B cell (primary cell): ENCODE results near the gene CFAP20DC. TPM values are rescaled to one million over a fixed set of nuclear protein-coding genes. Genes with fewer than 3 reads are reported as not detected.

Experiments
- ATAC-seq: fragments of 200-7000 bp; cut with Tn5 transposase; one replicate; pipeline ENCODE4 v1.10.0; 2021; ENCODE audit warnings: low read depth, mild to moderate bottlenecking, moderate number of reproducible peaks, moderate library complexity
- CTCF ChIA-PET: fragments of 350-600 bp; sonication (Branson Sonifier 250); formaldehyde crosslinking; loops from one replicate; lab custom pipeline; 2021; ENCODE audit warnings: antibody characterized with exemption, inconsistent platforms; lab: Charles Lee
- POLR2A ChIA-PET: fragments of 350-600 bp; sonication (Branson Sonifier 250); formaldehyde crosslinking; loops from one replicate; lab custom pipeline; 2021; ENCODE audit warnings: antibody characterized with exemption; lab: Charles Lee
- DNase-seq: peaks from one replicate; pipeline ENCODE4 v3.0.0; 2013
- H2AFZ ChIP-seq: 2 replicates; pipeline ENCODE4 v1.6.1; 2012; ENCODE audit warnings: mild to moderate bottlenecking, low read depth, low read length; ENCODE audit not compliant: insufficient read depth, poor library complexity, severe bottlenecking
- H3K27ac ChIP-seq, 2 donors: 1 replicate in 1 of 2; 2 replicates in 1 of 2; pipeline ENCODE4 v1.5.1; 2012 to 2013; ENCODE audit warnings: low read length in 2 of 2, mild to moderate bottlenecking in 2 of 2, moderate library complexity in 1 of 2
- H3K27me3 ChIP-seq, 4 experiments: fragments of 200-600 bp in 1 of 4; sonication (generic) in 1 of 4; replicated peaks in 1 of 4; 1 replicate in 2 of 4; 2 replicates in 2 of 4; pipeline versions ENCODE4 v1.6.1 to v1.7.0; 2013 to 2016; ENCODE audit warnings: low read length in 3 of 4, mild to moderate bottlenecking in 2 of 4, mixed read lengths in 1 of 4, moderate library complexity in 1 of 4; ENCODE audit not compliant: insufficient read depth in 4 of 4, control insufficient read depth in 3 of 4; ENCODE audit errors: control extremely low read depth in 1 of 4
- H3K36me3 ChIP-seq, 2 experiments: replicated peaks in 1 of 2; 1 replicate in 1 of 2; 2 replicates in 1 of 2; pipeline versions ENCODE4 v1.6.1 to v1.7.1; 2013; ENCODE audit warnings: low read length in 1 of 2; ENCODE audit not compliant: insufficient read depth in 2 of 2, control insufficient read depth in 1 of 2; ENCODE audit errors: control extremely low read depth in 1 of 2, extremely low read depth in 1 of 2
- H3K4me1 ChIP-seq, 2 donors: fragments of 200-600 bp in 1 of 2; sonication (generic) in 1 of 2; 1 replicate in 1 of 2; 2 replicates in 1 of 2; pipeline versions ENCODE4 v1.5.1 to v1.6.1; 2013 to 2017; ENCODE audit warnings: low read length in 2 of 2; ENCODE audit not compliant: control insufficient read depth in 2 of 2, insufficient read depth in 2 of 2
- H3K4me2 ChIP-seq: replicated peaks from 2 replicates; pipeline ENCODE3; 2012; ENCODE audit warnings: mild to moderate bottlenecking, low read depth, low read length; ENCODE audit not compliant: poor library complexity, severe bottlenecking
- H3K4me3 ChIP-seq, 5 experiments: fragments of 200-600 bp in 1 of 5; sonication (generic) in 1 of 5; 1 replicate in 3 of 5; 2 replicates in 2 of 5; pipeline versions ENCODE4 v1.5.1 to v1.7.0; 2011 to 2016; ENCODE audit warnings: low read length in 4 of 5, mild to moderate bottlenecking in 4 of 5, low read depth in 2 of 5, control low read depth in 1 of 5, moderate library complexity in 1 of 5; ENCODE audit not compliant: insufficient read depth in 1 of 5; ENCODE audit errors: control extremely low read depth in 1 of 5, extremely low read depth in 1 of 5
- H3K79me2 ChIP-seq: fragments of 200-600 bp; sonication (generic); one replicate; pipeline ENCODE4 v1.6.0; 2016; ENCODE audit warnings: low read length; ENCODE audit not compliant: control insufficient read depth, insufficient read depth
- H3K9ac ChIP-seq: fragments of 200-600 bp; sonication (generic); 2 replicates; pipeline ENCODE4 v1.6.1; 2017; ENCODE audit warnings: mild to moderate bottlenecking, low read length, moderate library complexity
- H3K9me3 ChIP-seq, 3 donors: one replicate each; pipeline versions ENCODE4 v1.6.1 to v1.7.1; 2013; ENCODE audit warnings: low read length in 2 of 3; ENCODE audit not compliant: control insufficient read depth in 2 of 3, insufficient read depth in 1 of 3; ENCODE audit errors: control extremely low read depth in 1 of 3
- H4K20me1 ChIP-seq: 2 replicates; pipeline ENCODE4 v1.6.0; 2012; ENCODE audit warnings: mild to moderate bottlenecking, low read length; ENCODE audit not compliant: insufficient read depth, control insufficient read depth, poor library complexity, severe bottlenecking
- H3K27ac Mint-ChIP-seq: one replicate; pipeline ENCODE4 v1.8.0; 2021; ENCODE audit warnings: mixed read lengths
- H3K27me3 Mint-ChIP-seq: one replicate; pipeline ENCODE4 v1.8.0; 2021; ENCODE audit warnings: mixed read lengths
- H3K4me1 Mint-ChIP-seq: one replicate; pipeline ENCODE4 v1.8.0; 2021; ENCODE audit warnings: mixed read lengths
- H3K4me3 Mint-ChIP-seq: one replicate; pipeline ENCODE4 v1.8.0; 2021; ENCODE audit warnings: mixed read lengths
- H3K9me3 Mint-ChIP-seq: one replicate; pipeline ENCODE4 v1.8.0; 2022; ENCODE audit warnings: mixed read lengths; ENCODE audit not compliant: insufficient read depth
- EZH2 ChIP-seq: IDR thresholded peaks from 2 replicates; pipeline ENCODE4 v1.6.1; 2012; ENCODE audit warnings: borderline replicate concordance, low read depth, mild to moderate bottlenecking, moderate library complexity, low read length; ENCODE audit not compliant: insufficient read depth, poor library complexity, severe bottlenecking
- WGBS: methylation state at CpG from one replicate; pipeline ENCODE4 v1.1.5; 2013; ENCODE audit warnings: missing lambda C conversion rate; ENCODE audit not compliant: insufficient coverage; 5-methylcytosine and 5-hydroxymethylcytosine counted together
- intact Hi-C: fragments of 100-400 bp; cut with micrococcal nuclease; formaldehyde crosslinking; loops from one replicate; pipeline ENCODE4 v1.10.0; 2022
- polyA plus RNA-seq: library from polyadenylated mRNA; depleted of rRNA; stranded (reverse); fragments of >200 nt; gene quantifications from 2 replicates; pipeline ENCODE4 v1.2.3, GENCODE V29; 2012
- total RNA-seq, 2 donors: library from RNA; stranded (reverse); fragments of 120-200 nt in 1 of 2; gene quantifications; 1 replicate in 1 of 2; 2 replicates in 1 of 2; pipeline versions ENCODE4 v1.2.3 to v1.2.4, GENCODE V29; 2013 to 2022
- TF ChIP-seq, protein P1 (sequence below): fragments of 200-600 bp; IDR thresholded peaks from one replicate; pipeline ENCODE4 v1.8.0; 2022; ENCODE audit warnings: antibody characterized with exemption, mild to moderate bottlenecking

CFAP20DC gene
- total and polyA plus RNA-seq, 2 donors (not counting 1 experiment from before 2014, with no cell fraction given): 0.27 to 1.2 TPM

DNA sequence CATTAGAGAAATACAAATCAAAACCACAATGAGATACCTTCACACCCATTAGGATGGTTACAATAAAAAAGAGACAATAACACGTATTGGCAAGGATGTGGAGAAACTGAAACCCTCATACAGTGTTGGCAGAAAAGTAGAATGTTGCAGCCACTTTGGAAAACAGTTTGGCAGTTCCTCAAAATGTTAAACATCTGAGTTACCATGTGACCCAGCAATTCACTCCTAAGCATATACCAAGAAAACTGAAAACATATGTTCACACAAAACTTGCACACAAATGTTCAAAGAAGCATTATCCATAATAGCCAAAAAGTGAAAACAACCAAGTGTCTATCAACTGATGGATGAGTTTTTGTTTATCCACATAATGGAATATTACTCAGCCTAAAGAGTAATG lies 216.3 kb downstream of the CFAP20DC start:
- no peaks in the 10 kb centered on the region for H3K9me3 ChIP-seq
- WGBS: no CpG with 5 or more reads among the region's 1 CpG
- H3K9me3 Mint-ChIP-seq: no peaks in the 10 kb centered on the region
- TF ChIP-seq, protein P1, sequence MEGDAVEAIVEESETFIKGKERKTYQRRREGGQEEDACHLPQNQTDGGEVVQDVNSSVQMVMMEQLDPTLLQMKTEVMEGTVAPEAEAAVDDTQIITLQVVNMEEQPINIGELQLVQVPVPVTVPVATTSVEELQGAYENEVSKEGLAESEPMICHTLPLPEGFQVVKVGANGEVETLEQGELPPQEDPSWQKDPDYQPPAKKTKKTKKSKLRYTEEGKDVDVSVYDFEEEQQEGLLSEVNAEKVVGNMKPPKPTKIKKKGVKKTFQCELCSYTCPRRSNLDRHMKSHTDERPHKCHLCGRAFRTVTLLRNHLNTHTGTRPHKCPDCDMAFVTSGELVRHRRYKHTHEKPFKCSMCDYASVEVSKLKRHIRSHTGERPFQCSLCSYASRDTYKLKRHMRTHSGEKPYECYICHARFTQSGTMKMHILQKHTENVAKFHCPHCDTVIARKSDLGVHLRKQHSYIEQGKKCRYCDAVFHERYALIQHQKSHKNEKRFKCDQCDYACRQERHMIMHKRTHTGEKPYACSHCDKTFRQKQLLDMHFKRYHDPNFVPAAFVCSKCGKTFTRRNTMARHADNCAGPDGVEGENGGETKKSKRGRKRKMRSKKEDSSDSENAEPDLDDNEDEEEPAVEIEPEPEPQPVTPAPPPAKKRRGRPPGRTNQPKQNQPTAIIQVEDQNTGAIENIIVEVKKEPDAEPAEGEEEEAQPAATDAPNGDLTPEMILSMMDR: no peak
- TF ChIP-seq EZH2: no peak
- no peak overlapping the region for H3K4me3 ChIP-seq
- no peak overlapping the region for H3K4me3 Mint-ChIP-seq
- ATAC-seq: no peak
- H3K27me3 ChIP-seq: no peaks in the 10 kb centered on the region
- no peak overlapping the region for H3K4me2 ChIP-seq
- CTCF ChIA-PET: no interaction called here
- no peaks in the 10 kb centered on the region for H3K4me1 ChIP-seq
- H3K27ac Mint-ChIP-seq: no peak overlapping the region
- H3K4me1 Mint-ChIP-seq: no peaks in the 10 kb centered on the region
- no peaks in the 10 kb centered on the region for H3K27me3 Mint-ChIP-seq
- H3K36me3 ChIP-seq: no peaks in the 10 kb centered on the region
- H3K79me2 ChIP-seq: no peaks in the 10 kb centered on the region
- no peak for DNase-seq
- no peak overlapping the region for H3K9ac ChIP-seq
- H2AFZ ChIP-seq: no peak overlapping the region
- H4K20me1 ChIP-seq: no peaks in the 10 kb centered on the region
- H3K27ac ChIP-seq: no peak overlapping the region
- POLR2A ChIA-PET: no interaction called here
- intact Hi-C loops: no loop called here

DNA sequence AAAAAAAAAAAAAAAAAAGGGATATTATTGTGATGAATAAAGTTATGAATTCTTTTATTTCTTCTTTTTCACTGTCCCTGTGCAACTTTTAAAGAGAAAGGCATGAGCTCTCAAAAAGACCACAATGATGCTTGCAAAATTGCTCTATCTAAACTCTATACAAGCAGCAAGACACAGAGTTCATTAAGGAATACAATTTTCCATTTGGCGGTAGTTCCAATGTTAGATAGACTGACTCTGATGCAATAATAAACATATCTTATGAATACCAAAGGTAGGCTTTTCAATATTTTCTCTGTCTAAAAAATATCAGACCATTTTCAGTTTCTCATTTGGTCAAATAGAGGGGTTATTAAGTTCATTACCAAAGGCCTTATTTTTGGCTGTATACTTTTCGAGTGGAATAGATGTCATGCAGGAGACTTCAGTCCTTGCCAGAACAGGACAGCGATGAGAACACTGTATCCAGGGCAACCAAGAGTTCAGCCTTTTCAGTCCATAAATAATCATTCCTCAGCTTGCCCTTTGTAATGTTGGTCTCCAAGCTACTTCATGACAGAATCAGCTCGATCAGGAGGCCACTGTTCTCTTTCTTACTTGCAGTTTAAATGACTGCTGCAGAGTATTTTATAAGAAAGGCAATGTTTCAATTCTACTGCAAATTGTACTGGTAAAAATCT lies 220.4 kb downstream of the CFAP20DC start:
- no peak overlapping the region for H3K4me3 ChIP-seq
- no peaks in the 10 kb centered on the region for H3K4me1 ChIP-seq
- no peak for DNase-seq
- Mint-ChIP-seq H3K9me3 (no peaks in the 10 kb centered on the region), H3K27ac (no peak overlapping the region), H3K4me1 (peaks cover 4% of the 10 kb centered on the region), H3K27me3 (no peaks in the 10 kb centered on the region), H3K4me3 (no peak overlapping the region)
- H3K9ac ChIP-seq: no peak overlapping the region
- H4K20me1 ChIP-seq: no peaks in the 10 kb centered on the region
- intact Hi-C loops: no loop called here
- H3K4me2 ChIP-seq: no peak overlapping the region
- no peak overlapping the region for H2AFZ ChIP-seq
- CTCF ChIA-PET: interaction anchor here (0.7 kb wide), 1 partner anchor 148 kb away, joined by 3 read pairs; no protein-coding TSS in a partner anchor
- H3K36me3 ChIP-seq: no peaks in the 10 kb centered on the region
- TF ChIP-seq, protein P1: no peak
- TF ChIP-seq EZH2: no peak
- no peaks in the 10 kb centered on the region for H3K9me3 ChIP-seq
- POLR2A ChIA-PET: interaction anchor here (0.7 kb wide), 1 partner anchor 211 kb away, joined by 4 read pairs; no protein-coding TSS in a partner anchor
- no peak overlapping the region for H3K27ac ChIP-seq
- WGBS: 100% methylated on average over 2 of the region's 4 CpGs
- ATAC-seq: no peak
- no peaks in the 10 kb centered on the region for H3K27me3 ChIP-seq
- H3K79me2 ChIP-seq: no peaks in the 10 kb centered on the region
